ENCODE data around the gene CLSTN3.

The CLSTN3 gene

GRCh38 chr12:7197841-7198240, 67.7 kb downstream of the CLSTN3 start:
- Histone ChIP-seq H3K27ac (ENCODE audit: poor library complexity, severe bottlenecking) (no peak overlapping the region), H3K4me1 (ENCODE audit: insufficient read depth, poor library complexity, severe bottlenecking) (no peaks in the 10 kb centered on the region), H3K36me3 (ENCODE audit: low read depth) (no peaks in the 10 kb centered on the region), H3K4me3 (ENCODE audit: severe bottlenecking) (no peak overlapping the region), H3K9me3 (ENCODE audit: severe bottlenecking) (no peaks in the 10 kb centered on the region), H3K27me3 (ENCODE audit: insufficient read depth, poor library complexity, severe bottlenecking) (no peaks in the 10 kb centered on the region)
- DNase-seq (ENCODE audit: low spot score): no peak
- TF ChIP-seq CTCF (IDR thresholded peaks at IDR 0.05; ENCODE audit: poor library complexity, severe bottlenecking): no peak
- ATAC-seq (ENCODE audit: low read depth): no peak

- no peaks in the 10 kb centered on the region for H3K36me3 ChIP-seq (ENCODE audit: low read depth)
These were observed 72.9 kb downstream of the CLSTN3 start for GRCh38 chr12:7203109-7203508.

GRCh38 chr12:7205091-7205490, 74.9 kb downstream of the CLSTN3 start:
- DNase-seq (ENCODE audit: low spot score): no peak
- H3K4me1 ChIP-seq (ENCODE audit: insufficient read depth, poor library complexity, severe bottlenecking): no peaks in the 10 kb centered on the region
- no peak for ATAC-seq (ENCODE audit: low read depth)
- H3K36me3 ChIP-seq (ENCODE audit: low read depth): no peaks in the 10 kb centered on the region; the same call in 1 of the 2 replicates
- H3K27ac ChIP-seq (ENCODE audit: poor library complexity, severe bottlenecking): no peak overlapping the region
- no peak overlapping the region for H3K4me3 ChIP-seq (ENCODE audit: severe bottlenecking)
- H3K9me3 ChIP-seq (ENCODE audit: severe bottlenecking): no peaks in the 10 kb centered on the region
- no peak for TF ChIP-seq CTCF (IDR thresholded peaks at IDR 0.05; ENCODE audit: poor library complexity, severe bottlenecking)
- no peaks in the 10 kb centered on the region for H3K27me3 ChIP-seq (ENCODE audit: insufficient read depth, poor library complexity, severe bottlenecking)

More at GRCh38 chr12:7203109-7203508, 72.9 kb downstream of the CLSTN3 start:
- DNase-seq (ENCODE audit: low spot score) (no peak), ATAC-seq (ENCODE audit: low read depth) (no peak)
- Histone ChIP-seq H3K27ac (ENCODE audit: poor library complexity, severe bottlenecking) (no peak overlapping the region), H3K4me3 (ENCODE audit: severe bottlenecking) (no peak overlapping the region), H3K9me3 (ENCODE audit: severe bottlenecking) (no peaks in the 10 kb centered on the region), H3K4me1 (ENCODE audit: insufficient read depth, poor library complexity, severe bottlenecking) (no peaks in the 10 kb centered on the region), H3K27me3 (ENCODE audit: insufficient read depth, poor library complexity, severe bottlenecking) (no peaks in the 10 kb centered on the region)
- no peak for TF ChIP-seq CTCF (IDR thresholded peaks at IDR 0.05; ENCODE audit: poor library complexity, severe bottlenecking)

- Histone ChIP-seq H3K27ac (ENCODE audit: poor library complexity, severe bottlenecking) (no peak overlapping the region), H3K27me3 (ENCODE audit: insufficient read depth, poor library complexity, severe bottlenecking) (no peaks in the 10 kb centered on the region), H3K9me3 (ENCODE audit: severe bottlenecking) (no peaks in the 10 kb centered on the region), H3K36me3 (ENCODE audit: low read depth) (no peaks in the 10 kb centered on the region; the same call in 1 of the 2 replicates), H3K4me3 (ENCODE audit: severe bottlenecking) (no peak overlapping the region), H3K4me1 (ENCODE audit: insufficient read depth, poor library complexity, severe bottlenecking) (no peaks in the 10 kb centered on the region)
- DNase-seq (ENCODE audit: low spot score) (no peak), ATAC-seq (ENCODE audit: low read depth) (no peak)
- TF ChIP-seq CTCF (IDR thresholded peaks at IDR 0.05; ENCODE audit: poor library complexity, severe bottlenecking): no peak
These were observed 76.5 kb downstream of the CLSTN3 start for GRCh38 chr12:7206691-7207090.

GRCh38 chr12:7207866-7208625, 77.9 kb downstream of the CLSTN3 start:
- no peak overlapping the region for H3K27ac ChIP-seq (ENCODE audit: poor library complexity, severe bottlenecking)
- H3K36me3 ChIP-seq (ENCODE audit: low read depth): no peaks in the 10 kb centered on the region; the same call in 1 of the 2 replicates
- H3K27me3 ChIP-seq (ENCODE audit: insufficient read depth, poor library complexity, severe bottlenecking): no peaks in the 10 kb centered on the region
- no peak for ATAC-seq (ENCODE audit: low read depth)
- H3K4me3 ChIP-seq (ENCODE audit: severe bottlenecking): no peak overlapping the region
- H3K9me3 ChIP-seq (ENCODE audit: severe bottlenecking): no peaks in the 10 kb centered on the region
- H3K4me1 ChIP-seq (ENCODE audit: insufficient read depth, poor library complexity, severe bottlenecking): no peaks in the 10 kb centered on the region
- no peak for TF ChIP-seq CTCF (IDR thresholded peaks at IDR 0.05; ENCODE audit: poor library complexity, severe bottlenecking)
- DNase-seq (ENCODE audit: low spot score): no peak
